Astrocyte (in vitro differentiated cells and primary cell): ENCODE results near the gene DEFB129. TPM values are rescaled to one million over a fixed set of nuclear protein-coding genes. Genes with fewer than 3 reads are reported as not detected.
"Not testable (repeated sequence)": the region's sequence is repeated elsewhere in the genome, so short reads cannot be mapped to it uniquely, and the experiment has no call there.

Experiments used
- DNase-seq: peaks from one replicate; pipeline ENCODE4 v3.0.0-alpha.2; 2010; ENCODE audit warnings: low read depth
- FAIRE-seq: peaks from 2 replicates; lab custom pipeline; 2011; peaks lifted over from hg19 to GRCh38; lab: Jason Lieb, UNC
- H2AFZ ChIP-seq: 2 replicates; pipeline ENCODE4 v1.6.0; 2012; ENCODE audit warnings: low read depth, low read length, inconsistent platforms
- H3K27ac ChIP-seq: 2 replicates; pipeline ENCODE4 v1.5.1; 2011; ENCODE audit warnings: low read depth, low read length, inconsistent platforms
- H3K27me3 ChIP-seq: 2 replicates; pipeline ENCODE4 v1.6.0; 2011; ENCODE audit warnings: low read length, inconsistent platforms; ENCODE audit not compliant: insufficient read depth
- H3K36me3 ChIP-seq: 2 replicates; pipeline ENCODE4 v1.5.1; 2011; ENCODE audit warnings: low read length, inconsistent platforms; ENCODE audit not compliant: insufficient read depth
- H3K4me1 ChIP-seq: 2 replicates; pipeline ENCODE4 v1.5.1; 2011; ENCODE audit warnings: low read length, inconsistent platforms; ENCODE audit not compliant: insufficient read depth
- H3K4me2 ChIP-seq: 2 replicates; pipeline ENCODE4 v1.6.0; 2012; ENCODE audit warnings: low read length, inconsistent platforms
- H3K4me3 ChIP-seq: 2 replicates; pipeline ENCODE4 v1.5.1; 2011; ENCODE audit warnings: low read depth, mild to moderate bottlenecking, low read length, inconsistent platforms; ENCODE audit not compliant: insufficient read depth
- H3K79me2 ChIP-seq: 2 replicates; pipeline ENCODE4 v1.6.0; 2012; ENCODE audit warnings: mild to moderate bottlenecking, low read length, inconsistent platforms; ENCODE audit not compliant: insufficient read depth
- H3K9ac ChIP-seq: 2 replicates; pipeline ENCODE4 v1.6.0; 2012; ENCODE audit warnings: mild to moderate bottlenecking, low read length, inconsistent platforms
- H3K9me3 ChIP-seq: 2 replicates; pipeline ENCODE4 v1.5.1; 2012; ENCODE audit warnings: low read depth, mild to moderate bottlenecking, low read length, inconsistent platforms; ENCODE audit not compliant: insufficient read depth
- H4K20me1 ChIP-seq: 2 replicates; pipeline ENCODE4 v1.6.0; 2012; ENCODE audit warnings: low read length, inconsistent platforms; ENCODE audit not compliant: insufficient read depth
- H3K27ac Mint-ChIP-seq: one replicate; pipeline ENCODE4 v1.8.0; 2021; ENCODE audit warnings: mild to moderate bottlenecking, mixed read lengths; ENCODE audit not compliant: unreplicated experiment
- H3K27me3 Mint-ChIP-seq: one replicate; pipeline ENCODE4 v1.8.0; 2021; ENCODE audit warnings: low read depth, mixed read lengths; ENCODE audit not compliant: unreplicated experiment
- H3K36me3 Mint-ChIP-seq: one replicate; pipeline ENCODE4 v1.8.0; 2021; ENCODE audit warnings: low read depth, mixed read lengths; ENCODE audit not compliant: unreplicated experiment
- H3K4me1 Mint-ChIP-seq: one replicate; pipeline ENCODE4 v1.8.0; 2021; ENCODE audit warnings: low read depth, mixed read lengths; ENCODE audit not compliant: unreplicated experiment
- H3K4me3 Mint-ChIP-seq: one replicate; pipeline ENCODE4 v1.8.0; 2021; ENCODE audit warnings: mild to moderate bottlenecking, moderate library complexity, mixed read lengths; ENCODE audit not compliant: unreplicated experiment
- H3K9me3 Mint-ChIP-seq: one replicate; pipeline ENCODE4 v1.8.0; 2021; ENCODE audit warnings: mild to moderate bottlenecking, mixed read lengths; ENCODE audit not compliant: unreplicated experiment
- CTCF ChIP-seq: IDR thresholded peaks from 2 replicates; pipeline ENCODE4 v1.5.1; 2011; ENCODE audit warnings: low read depth, mild to moderate bottlenecking, inconsistent platforms, low read length, moderate library complexity; ENCODE audit not compliant: insufficient read depth
- EZH2 ChIP-seq: IDR thresholded peaks from 2 replicates; pipeline ENCODE4 v1.6.1; 2012; ENCODE audit warnings: mild to moderate bottlenecking, low read length, inconsistent platforms; ENCODE audit not compliant: insufficient read depth
- total RNA-seq: library from RNA; stranded (reverse); gene quantifications from 2 replicates; pipeline ENCODE4 v1.2.1, GENCODE V29; 2021

DEFB129 gene
- total RNA-seq, 1 donor from 2014 or later: not detected

- Histone ChIP-seq H3K9ac (no peak overlapping the region), H4K20me1 (no peaks in the 10 kb centered on the region), H3K36me3 (no peaks in the 10 kb centered on the region), H2AFZ (no peak overlapping the region), H3K4me2 (no peak overlapping the region), H3K4me1 (no peaks in the 10 kb centered on the region), H3K4me3 (no peak overlapping the region), H3K27me3 (peaks cover 3% of the 10 kb centered on the region), H3K79me2 (no peaks in the 10 kb centered on the region), H3K9me3 (no peaks in the 10 kb centered on the region), H3K27ac (no peak overlapping the region)
- H3K36me3 Mint-ChIP-seq: no peaks in the 10 kb centered on the region
- no peak overlapping the region for H3K27ac Mint-ChIP-seq
- peaks cover 38% of the 10 kb centered on the region for H3K27me3 Mint-ChIP-seq
- no peak for FAIRE-seq
- no peak overlapping the region for H3K4me3 Mint-ChIP-seq
- DNase-seq: no peak
- no peaks in the 10 kb centered on the region for H3K9me3 Mint-ChIP-seq
- no peaks in the 10 kb centered on the region for H3K4me1 Mint-ChIP-seq
- no peak for TF ChIP-seq EZH2
- TF ChIP-seq CTCF: no peak
Measured at GRCh38 chr20:242905-243304, 15.8 kb downstream of the DEFB129 start.

GRCh38 chr20:251354-251753 lies 24.3 kb downstream of the DEFB129 start:
- no peaks in the 10 kb centered on the region for H3K79me2 ChIP-seq
- DNase-seq: no peak
- H3K27ac ChIP-seq: no peak overlapping the region
- H4K20me1 ChIP-seq: no peaks in the 10 kb centered on the region
- peaks cover 22% of the 10 kb centered on the region for H3K27me3 Mint-ChIP-seq
- H3K36me3 Mint-ChIP-seq: no peaks in the 10 kb centered on the region
- no peak overlapping the region for H3K4me2 ChIP-seq
- no peak for FAIRE-seq
- H3K27me3 ChIP-seq: no peaks in the 10 kb centered on the region
- H3K27ac Mint-ChIP-seq: no peak overlapping the region
- H3K9ac ChIP-seq: no peak overlapping the region
- H3K4me3 Mint-ChIP-seq: no peak overlapping the region
- H3K9me3 ChIP-seq: no peaks in the 10 kb centered on the region
- H3K4me1 Mint-ChIP-seq: no peaks in the 10 kb centered on the region
- no peak overlapping the region for H3K4me3 ChIP-seq
- no peak for TF ChIP-seq CTCF
- TF ChIP-seq EZH2: no peak
- H3K36me3 ChIP-seq: no peaks in the 10 kb centered on the region
- H3K9me3 Mint-ChIP-seq: no peaks in the 10 kb centered on the region
- H2AFZ ChIP-seq: no peak overlapping the region
- no peaks in the 10 kb centered on the region for H3K4me1 ChIP-seq

GRCh38 chr20:252801-253200 lies 25.7 kb downstream of the DEFB129 start:
- TF ChIP-seq EZH2 (no peak), CTCF (no peak)
- peaks cover 33% of the 10 kb centered on the region for H3K27me3 Mint-ChIP-seq
- no peaks in the 10 kb centered on the region for H3K27me3 ChIP-seq
- no peak overlapping the region for H3K4me3 Mint-ChIP-seq
- no peaks in the 10 kb centered on the region for H3K4me1 ChIP-seq
- FAIRE-seq: no peak
- H3K36me3 ChIP-seq: no peaks in the 10 kb centered on the region
- no peak for DNase-seq
- H3K79me2 ChIP-seq: no peaks in the 10 kb centered on the region
- no peaks in the 10 kb centered on the region for H4K20me1 ChIP-seq
- H3K27ac ChIP-seq: no peak overlapping the region
- no peak overlapping the region for H3K4me3 ChIP-seq
- H3K9me3 Mint-ChIP-seq: no peaks in the 10 kb centered on the region
- H3K9me3 ChIP-seq: no peaks in the 10 kb centered on the region
- H3K4me2 ChIP-seq: no peak overlapping the region
- no peak overlapping the region for H3K27ac Mint-ChIP-seq
- H2AFZ ChIP-seq: no peak overlapping the region
- H3K36me3 Mint-ChIP-seq: no peaks in the 10 kb centered on the region
- H3K4me1 Mint-ChIP-seq: no peaks in the 10 kb centered on the region
- no peak overlapping the region for H3K9ac ChIP-seq

GRCh38 chr20:253447-253846 lies 26.4 kb downstream of the DEFB129 start:
- H3K4me2 ChIP-seq, DNase-seq: not testable (repeated sequence)

More at GRCh38 chr20:253447-253846, 26.4 kb downstream of the DEFB129 start:
- not testable (repeated sequence) for H2AFZ ChIP-seq, H3K36me3 ChIP-seq, H3K9me3 Mint-ChIP-seq, H3K27me3 ChIP-seq, H3K27ac Mint-ChIP-seq, H4K20me1 ChIP-seq, FAIRE-seq, H3K4me1 Mint-ChIP-seq, H3K36me3 Mint-ChIP-seq, H3K4me3 Mint-ChIP-seq, H3K4me3 ChIP-seq, H3K79me2 ChIP-seq, H3K9me3 ChIP-seq, H3K27ac ChIP-seq, H3K4me1 ChIP-seq, H3K9ac ChIP-seq
- H3K27me3 Mint-ChIP-seq: peaks cover 40% of the 10 kb centered on the region
